Stimulated activated CD4-positive, alpha-beta T cell treated with anti-CD3 and anti-CD28 coated beads, Interleukin-1b, Interleukin-23, amount 100 ng/mL, for 4 hours (primary cell): Measurements from ENCODE around the gene ERBB4.

ENCODE experiments used
- DNase-seq, 2 donors: peaks; one replicate each; pipeline ENCODE4 v3.0.0-alpha.2; 2020; ENCODE audit warnings: low read depth in 2 of 2

ERBB4 gene

GRCh38 chr2:211358504-211358903 lies 1180.1 kb downstream of the ERBB4 start:
- DNase-seq: no peak

GRCh38 chr2:211354481-211354880 lies 1184.1 kb downstream of the ERBB4 start:
- no peak for DNase-seq

- no peak for DNase-seq
Observed at GRCh38 chr2:211351987-211352386, 1186.6 kb downstream of the ERBB4 start.

- DNase-seq: no peak
Observed at GRCh38 chr2:211349031-211349430, 1189.6 kb downstream of the ERBB4 start.

- no peak for DNase-seq
Observed at GRCh38 chr2:211347328-211347727, 1191.3 kb downstream of the ERBB4 start.

- no peak for DNase-seq
Observed at GRCh38 chr2:211344289-211344688, 1194.3 kb downstream of the ERBB4 start.

- no peak for DNase-seq
Observed at GRCh38 chr2:211333377-211333776, 1205.2 kb downstream of the ERBB4 start.

- DNase-seq: no peak
Observed at GRCh38 chr2:211331736-211332135, 1206.9 kb downstream of the ERBB4 start.

GRCh38 chr2:211329882-211330281 lies 1208.7 kb downstream of the ERBB4 start:
- no peak for DNase-seq

GRCh38 chr2:211329421-211329820 lies 1209.2 kb downstream of the ERBB4 start:
- no peak for DNase-seq

- no peak for DNase-seq
Observed at GRCh38 chr2:211328126-211328525, 1210.5 kb downstream of the ERBB4 start.
